ENCODE measurements around the gene TLL2. TPM values are rescaled to one million over a fixed set of nuclear protein-coding genes. Genes with fewer than 3 reads are reported as not detected.

The TLL2 gene
- total and polyA plus RNA-seq, 2 of the 4 experiments (the other 2 are of a cell fraction), result under 0.01 to 0.05 TPM

- Histone ChIP-seq H2BK120ac (ENCODE audit: low read depth, low read length) (no peak overlapping the region), H2BK15ac (ENCODE audit: low read depth, low read length) (no peak overlapping the region), H2AK9ac (replicated peaks; ENCODE audit: low read depth, low read length, poor library complexity) (no peak overlapping the region), H2AK5ac (ENCODE audit: low read depth, low read length) (no peak overlapping the region), H2AFZ (replicated peaks; ENCODE audit: low read length, poor library complexity) (no peak overlapping the region), H3K23ac (ENCODE audit: low read depth, low read length) (no peak overlapping the region), H4K5ac (ENCODE audit: low read depth, low read length) (no peak overlapping the region), H2BK20ac (ENCODE audit: low read depth, low read length) (no peak overlapping the region), H3K4me2 (ENCODE audit: low read depth, low read length) (no peak overlapping the region), H4K8ac (ENCODE audit: low read depth in 2 of 2, low read length in 2 of 2) (no peak overlapping the region), H3K27me3 (ENCODE audit: control insufficient read depth, insufficient read depth, low read length) (peaks cover 12% of the 10 kb centered on the region; the same call in 1 of the 2 replicates), H3K36me3 (ENCODE audit: control insufficient read depth, insufficient read depth, low read length) (no peaks in the 10 kb centered on the region), H3K56ac (ENCODE audit: extremely low read depth, insufficient read depth, low read length) (no peak overlapping the region), H2BK5ac (ENCODE audit: low read depth, low read length, poor library complexity, severe bottlenecking) (no peak overlapping the region), H3K14ac (replicated peaks; ENCODE audit: low read depth, low read length) (no peak overlapping the region), H3K27ac (ENCODE audit: insufficient read depth, low read length) (no peak overlapping the region), H3K9me1 (ENCODE audit: insufficient read depth, low read length) (peaks cover 2% of the 10 kb centered on the region; the same call in 1 of the 2 replicates), H4K20me1 (ENCODE audit: insufficient read depth, low read length) (no peaks in the 10 kb centered on the region), H3K79me1 (ENCODE audit: low read depth in 1 of 2, low read length in 2 of 2) (no peaks in the 10 kb centered on the region), H3K4ac (ENCODE audit: low read depth, low read length) (no peak overlapping the region), H3K9ac (ENCODE audit: low read depth, low read length) (no peak overlapping the region), H3K4me3 (ENCODE audit: insufficient read depth, low read depth, low read length) (no peak overlapping the region), H3K9me3 (ENCODE audit: control insufficient read depth, insufficient read depth, low read length) (no peaks in the 10 kb centered on the region), H3K18ac (ENCODE audit: low read depth, low read length) (no peak overlapping the region), H4K91ac (ENCODE audit: insufficient read depth, low read depth, low read length) (no peak overlapping the region), H3K4me1 (ENCODE audit: control insufficient read depth, insufficient read depth, low read length) (peaks cover 2% of the 10 kb centered on the region)
- ChIA-PET CTCF (no interaction called here), POLR2A (ENCODE audit: unreplicated experiment) (no interaction called here)
- no peak for DNase-seq
- in situ Hi-C loops (cut with MboI; ENCODE audit: low sequenced_read_pairs) (no loop called here), intact Hi-C loops (cut with micrococcal nuclease) (loop anchor here (10.0 kb wide), 1 partner anchor 665 kb away; no protein-coding TSS in a partner anchor), dilution Hi-C loops (cut with HindIII; ENCODE audit: low sequenced_read_pairs, unreplicated experiment) (no loop called here)
- WGBS, 2 experiments (ENCODE audit: extremely low coverage in 2 of 2, insufficient read length in 1 of 2), result 89% methylated on average over 17 of the region's 38 CpGs; no CpG with 5 or more reads in 1 of the 2 experiments
- TF ChIP-seq MXI1 (IDR thresholded peaks at IDR 0.05; ENCODE audit: borderline replicate concordance, low read depth, low read length) (no peak), ELK1 (IDR thresholded peaks at IDR 0.05; ENCODE audit: borderline replicate concordance, low read depth, low read length) (no peak), BHLHE40 (IDR thresholded peaks at IDR 0.05; ENCODE audit: low read depth, low read length) (no peak), POLR2A (IDR thresholded peaks at IDR 0.05; ENCODE audit: low read depth, low read length) (no peak), NFE2L2 (IDR thresholded peaks at IDR 0.05; ENCODE audit: low read depth, low read length) (no peak), RAD21 (IDR thresholded peaks at IDR 0.05; ENCODE audit: low read length) (no peak), MAZ (IDR thresholded peaks at IDR 0.05; ENCODE audit: borderline replicate concordance, low read depth, low read length) (no peak), CHD1 (IDR thresholded peaks at IDR 0.05; ENCODE audit: low read depth, low read length) (no peak)
- no TSS peak for BruUV-seq (replicated peaks)
- ATAC-seq (ENCODE audit: low read depth), result no peak
Observed at GRCh38 chr10:96369890-96370583, 143.7 kb downstream of the TLL2 start.
